NB4 (cell line): ENCODE data around the gene YKT6.

Source experiments
- DNase-seq: peaks from one replicate; pipeline ENCODE4 v3.0.0; 2010; ENCODE audit warnings: low read depth
- H3K4me3 ChIP-seq: one replicate; pipeline ENCODE4 v1.5.1; 2011; ENCODE audit warnings: mild to moderate bottlenecking, low read depth, low read length, moderate library complexity
- MYC ChIP-seq: IDR thresholded peaks from 2 replicates; pipeline ENCODE4 v1.6.1; 2011; ENCODE audit warnings: low read depth, low read length
- POLR2A ChIP-seq: IDR thresholded peaks from 2 replicates; pipeline ENCODE4 v1.6.1; 2011; ENCODE audit warnings: mild to moderate bottlenecking; ENCODE audit not compliant: insufficient read length; ENCODE audit errors: extremely low read depth
- TF ChIP-seq, protein P1 (sequence below): IDR thresholded peaks from one replicate; pipeline ENCODE4 v1.5.1; 2012; ENCODE audit warnings: low read depth, low read length
- TF ChIP-seq, protein P2 (sequence below): IDR thresholded peaks from 2 replicates; pipeline ENCODE4 v1.6.1; 2011; ENCODE audit warnings: low read depth, low read length

The YKT6 gene

DNA sequence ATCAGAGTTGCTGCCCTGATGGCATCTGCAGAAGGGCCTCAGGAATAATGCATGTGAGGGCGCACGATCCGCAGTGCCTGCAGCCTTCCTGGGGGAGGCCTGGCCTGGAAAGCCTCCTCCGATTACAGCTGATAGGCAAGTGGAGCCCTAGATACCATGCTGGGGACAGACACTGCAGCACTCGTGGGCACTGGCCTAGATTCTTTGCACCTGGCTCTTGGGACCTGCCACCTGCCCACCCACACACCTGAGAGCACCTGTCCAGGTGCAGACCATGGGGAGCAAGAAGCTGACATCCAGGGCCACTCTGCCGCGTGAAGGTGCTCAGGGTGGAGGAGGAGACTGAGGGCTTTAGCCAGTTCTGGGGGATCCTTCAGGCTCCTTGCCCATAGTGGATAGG lies 14.8 kb downstream of the YKT6 start:
- TF ChIP-seq MYC: no peak
- TF ChIP-seq, protein P1, sequence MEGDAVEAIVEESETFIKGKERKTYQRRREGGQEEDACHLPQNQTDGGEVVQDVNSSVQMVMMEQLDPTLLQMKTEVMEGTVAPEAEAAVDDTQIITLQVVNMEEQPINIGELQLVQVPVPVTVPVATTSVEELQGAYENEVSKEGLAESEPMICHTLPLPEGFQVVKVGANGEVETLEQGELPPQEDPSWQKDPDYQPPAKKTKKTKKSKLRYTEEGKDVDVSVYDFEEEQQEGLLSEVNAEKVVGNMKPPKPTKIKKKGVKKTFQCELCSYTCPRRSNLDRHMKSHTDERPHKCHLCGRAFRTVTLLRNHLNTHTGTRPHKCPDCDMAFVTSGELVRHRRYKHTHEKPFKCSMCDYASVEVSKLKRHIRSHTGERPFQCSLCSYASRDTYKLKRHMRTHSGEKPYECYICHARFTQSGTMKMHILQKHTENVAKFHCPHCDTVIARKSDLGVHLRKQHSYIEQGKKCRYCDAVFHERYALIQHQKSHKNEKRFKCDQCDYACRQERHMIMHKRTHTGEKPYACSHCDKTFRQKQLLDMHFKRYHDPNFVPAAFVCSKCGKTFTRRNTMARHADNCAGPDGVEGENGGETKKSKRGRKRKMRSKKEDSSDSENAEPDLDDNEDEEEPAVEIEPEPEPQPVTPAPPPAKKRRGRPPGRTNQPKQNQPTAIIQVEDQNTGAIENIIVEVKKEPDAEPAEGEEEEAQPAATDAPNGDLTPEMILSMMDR: no peak
- TF ChIP-seq, protein P2, sequence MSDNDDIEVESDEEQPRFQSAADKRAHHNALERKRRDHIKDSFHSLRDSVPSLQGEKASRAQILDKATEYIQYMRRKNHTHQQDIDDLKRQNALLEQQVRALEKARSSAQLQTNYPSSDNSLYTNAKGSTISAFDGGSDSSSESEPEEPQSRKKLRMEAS: no peak
- no peak for TF ChIP-seq POLR2A
- no peak for DNase-seq
- no peak overlapping the region for H3K4me3 ChIP-seq

DNA sequence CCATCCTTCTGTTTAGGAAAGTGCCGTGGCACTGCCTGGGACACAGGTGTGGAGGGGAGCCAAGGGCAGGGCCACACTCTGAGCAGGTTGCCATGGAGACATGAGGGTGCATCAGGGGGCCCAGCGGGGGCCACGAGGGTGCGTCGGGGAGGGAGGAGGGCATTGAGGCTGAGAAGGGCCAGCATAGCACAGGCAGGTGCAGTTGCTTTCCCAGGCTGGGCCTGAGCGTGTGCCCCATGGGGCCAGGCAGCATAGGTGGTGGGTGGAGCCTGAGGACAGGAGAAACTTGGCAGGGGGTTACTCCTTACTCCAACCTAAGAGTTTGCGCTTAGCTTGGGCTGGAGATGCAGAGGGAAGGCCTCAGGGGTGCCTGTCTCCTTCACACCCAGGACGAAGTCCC lies 15.2 kb downstream of the YKT6 start:
- TF ChIP-seq, protein P2: no peak
- TF ChIP-seq MYC: no peak
- TF ChIP-seq, protein P1: no peak
- no peak for DNase-seq
- H3K4me3 ChIP-seq: no peak overlapping the region

DNA sequence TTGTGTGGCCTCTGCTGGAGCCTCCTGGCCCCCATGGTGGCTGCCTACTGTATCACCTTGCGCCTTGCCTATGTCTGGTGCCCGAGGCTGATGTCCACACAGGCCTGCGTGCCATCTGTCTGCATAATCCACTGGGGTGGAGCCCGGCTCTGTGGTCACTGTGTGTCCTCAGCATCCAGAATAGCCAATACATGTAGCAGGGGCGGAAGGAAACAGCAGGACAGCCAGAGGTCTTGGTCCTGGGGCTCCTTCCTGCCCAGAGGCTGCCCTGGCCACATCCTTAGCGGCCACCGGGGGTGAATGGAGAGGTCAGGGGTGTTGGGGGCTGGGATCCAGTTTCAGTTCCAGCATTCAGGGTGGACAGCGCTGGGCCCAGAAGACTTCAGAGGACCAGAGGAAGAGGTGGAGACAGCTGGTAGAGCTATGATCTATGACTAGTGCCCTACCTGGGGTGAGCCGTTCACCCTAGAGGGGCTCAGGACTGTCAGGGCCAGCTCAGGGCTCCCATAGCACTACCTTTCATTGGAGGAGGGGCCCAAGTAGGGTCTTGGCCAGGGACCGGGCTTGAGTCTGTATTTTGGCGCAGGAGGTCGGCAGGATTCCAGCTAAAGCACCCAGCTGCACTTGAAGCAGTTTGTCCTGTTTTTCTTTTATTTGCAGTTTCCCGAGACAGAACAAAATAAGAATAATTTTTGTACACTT lies 15.9 kb downstream of the YKT6 start:
- no peak for DNase-seq
- H3K4me3 ChIP-seq: no peak overlapping the region
- TF ChIP-seq, protein P1: no peak
- TF ChIP-seq MYC (no peak), POLR2A (no peak)
- TF ChIP-seq, protein P2: no peak

- TF ChIP-seq, protein P2: no peak
- TF ChIP-seq POLR2A (no peak), MYC (no peak)
- TF ChIP-seq, protein P1: no peak
- DNase-seq: no peak
- no peak overlapping the region for H3K4me3 ChIP-seq
Measured at GRCh38 chr7:44217223-44217714, 16.5 kb downstream of the YKT6 start.

DNA sequence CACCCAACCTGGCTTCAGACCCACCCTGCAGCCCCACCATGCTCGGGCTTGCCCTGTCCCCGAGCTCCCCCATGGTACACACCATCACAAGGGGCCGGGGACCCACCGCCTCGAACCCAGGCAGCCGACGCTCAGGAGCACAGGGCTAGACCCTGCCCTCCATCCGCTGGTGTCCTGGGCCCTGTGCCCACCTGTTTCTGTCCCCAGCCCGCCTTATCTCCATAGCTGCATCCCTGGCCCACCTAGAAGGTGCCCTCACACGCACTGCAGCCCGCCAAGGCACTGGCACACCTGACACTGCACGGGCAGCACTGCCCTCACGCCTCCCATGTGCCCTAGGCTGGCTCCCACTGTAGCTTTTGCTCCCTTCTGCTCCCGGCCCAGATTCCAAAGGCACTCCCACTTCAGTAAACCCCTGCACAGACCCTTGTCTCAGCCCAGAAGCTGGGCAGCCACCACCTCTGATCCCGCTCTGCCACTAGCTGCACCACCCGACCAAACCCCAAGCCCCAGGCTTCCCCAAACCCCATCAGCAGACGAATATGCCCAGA lies 17.1 kb downstream of the YKT6 start:
- no peak for TF ChIP-seq MYC
- TF ChIP-seq, protein P1: no peak
- TF ChIP-seq, protein P2: no peak
- no peak for TF ChIP-seq POLR2A
- H3K4me3 ChIP-seq: no peak overlapping the region
- DNase-seq: no peak
